ENCODE data around the gene DHRS3. TPM values are rescaled to one million over a fixed set of nuclear protein-coding genes. Genes with fewer than 3 reads are reported as not detected.

Gene DHRS3
- total and polyA plus RNA-seq, 2 of the 13 experiments (the other 11 are each of a cell fraction or from before 2014, with no cell fraction given) = 48.5 to 90.5 TPM

GRCh38 chr1:12588695-12589094 is 29.3 kb downstream of the DHRS3 start:
- H3K27ac ChIP-seq (ENCODE audit: extremely low read length, insufficient read depth, low read length) = no peak overlapping the region
- no peak overlapping the region for H2AFZ ChIP-seq (ENCODE audit: low read length)
- peaks cover 91% of the 10 kb centered on the region for H4K20me1 ChIP-seq (ENCODE audit: insufficient read depth, low read length)
- no TSS peak for BruUV-seq (replicated peaks)
- 100% methylated on average over 7 of the region's 8 CpGs for WGBS (ENCODE audit: low lambda C conversion rate)
- ChIA-PET CTCF (ENCODE audit: low intra/inter-chr PET ratio, low total read pairs) (no interaction called here), POLR2A (interaction anchor here (1.3 to 3.6 kb wide), 4 partner anchors 25 to 187 kb away, joined by 3 to 35 read pairs (median 4); partner anchors contain the start of gene DHRS3)
- TF ChIP-seq PHF5A (CRISPR knock-in tag; IDR thresholded peaks at IDR 0.05; ENCODE audit: low read depth, unreplicated experiment) (no peak), TIGD3 (CRISPR knock-in tag; IDR thresholded peaks at IDR 0.05; ENCODE audit: borderline replicate concordance) (no peak), SETDB1 (CRISPR knock-in tag; IDR thresholded peaks at IDR 0.05; ENCODE audit: borderline replicate concordance) (no peak), ZNF280D (CRISPR knock-in tag; IDR thresholded peaks at IDR 0.05) (no peak), POLR2AphosphoS5 (IDR thresholded peaks at IDR 0.05; ENCODE audit: low read depth, low read length) (0 out of 2 replicates have a peak, but pooled peaks have one; percentile 4)
- TF ChIP-seq, protein P1, sequence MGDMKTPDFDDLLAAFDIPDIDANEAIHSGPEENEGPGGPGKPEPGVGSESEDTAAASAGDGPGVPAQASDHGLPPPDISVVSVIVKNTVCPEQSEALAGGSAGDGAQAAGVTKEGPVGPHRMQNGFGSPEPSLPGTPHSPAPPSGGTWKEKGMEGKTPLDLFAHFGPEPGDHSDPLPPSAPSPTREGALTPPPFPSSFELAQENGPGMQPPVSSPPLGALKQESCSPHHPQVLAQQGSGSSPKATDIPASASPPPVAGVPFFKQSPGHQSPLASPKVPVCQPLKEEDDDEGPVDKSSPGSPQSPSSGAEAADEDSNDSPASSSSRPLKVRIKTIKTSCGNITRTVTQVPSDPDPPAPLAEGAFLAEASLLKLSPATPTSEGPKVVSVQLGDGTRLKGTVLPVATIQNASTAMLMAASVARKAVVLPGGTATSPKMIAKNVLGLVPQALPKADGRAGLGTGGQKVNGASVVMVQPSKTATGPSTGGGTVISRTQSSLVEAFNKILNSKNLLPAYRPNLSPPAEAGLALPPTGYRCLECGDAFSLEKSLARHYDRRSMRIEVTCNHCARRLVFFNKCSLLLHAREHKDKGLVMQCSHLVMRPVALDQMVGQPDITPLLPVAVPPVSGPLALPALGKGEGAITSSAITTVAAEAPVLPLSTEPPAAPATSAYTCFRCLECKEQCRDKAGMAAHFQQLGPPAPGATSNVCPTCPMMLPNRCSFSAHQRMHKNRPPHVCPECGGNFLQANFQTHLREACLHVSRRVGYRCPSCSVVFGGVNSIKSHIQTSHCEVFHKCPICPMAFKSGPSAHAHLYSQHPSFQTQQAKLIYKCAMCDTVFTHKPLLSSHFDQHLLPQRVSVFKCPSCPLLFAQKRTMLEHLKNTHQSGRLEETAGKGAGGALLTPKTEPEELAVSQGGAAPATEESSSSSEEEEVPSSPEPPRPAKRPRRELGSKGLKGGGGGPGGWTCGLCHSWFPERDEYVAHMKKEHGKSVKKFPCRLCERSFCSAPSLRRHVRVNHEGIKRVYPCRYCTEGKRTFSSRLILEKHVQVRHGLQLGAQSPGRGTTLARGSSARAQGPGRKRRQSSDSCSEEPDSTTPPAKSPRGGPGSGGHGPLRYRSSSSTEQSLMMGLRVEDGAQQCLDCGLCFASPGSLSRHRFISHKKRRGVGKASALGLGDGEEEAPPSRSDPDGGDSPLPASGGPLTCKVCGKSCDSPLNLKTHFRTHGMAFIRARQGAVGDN (CRISPR knock-in tag; IDR thresholded peaks at IDR 0.05) = peak; percentile 25; the same call in 1 of the 2 replicates
- TF ChIP-seq, protein P2, sequence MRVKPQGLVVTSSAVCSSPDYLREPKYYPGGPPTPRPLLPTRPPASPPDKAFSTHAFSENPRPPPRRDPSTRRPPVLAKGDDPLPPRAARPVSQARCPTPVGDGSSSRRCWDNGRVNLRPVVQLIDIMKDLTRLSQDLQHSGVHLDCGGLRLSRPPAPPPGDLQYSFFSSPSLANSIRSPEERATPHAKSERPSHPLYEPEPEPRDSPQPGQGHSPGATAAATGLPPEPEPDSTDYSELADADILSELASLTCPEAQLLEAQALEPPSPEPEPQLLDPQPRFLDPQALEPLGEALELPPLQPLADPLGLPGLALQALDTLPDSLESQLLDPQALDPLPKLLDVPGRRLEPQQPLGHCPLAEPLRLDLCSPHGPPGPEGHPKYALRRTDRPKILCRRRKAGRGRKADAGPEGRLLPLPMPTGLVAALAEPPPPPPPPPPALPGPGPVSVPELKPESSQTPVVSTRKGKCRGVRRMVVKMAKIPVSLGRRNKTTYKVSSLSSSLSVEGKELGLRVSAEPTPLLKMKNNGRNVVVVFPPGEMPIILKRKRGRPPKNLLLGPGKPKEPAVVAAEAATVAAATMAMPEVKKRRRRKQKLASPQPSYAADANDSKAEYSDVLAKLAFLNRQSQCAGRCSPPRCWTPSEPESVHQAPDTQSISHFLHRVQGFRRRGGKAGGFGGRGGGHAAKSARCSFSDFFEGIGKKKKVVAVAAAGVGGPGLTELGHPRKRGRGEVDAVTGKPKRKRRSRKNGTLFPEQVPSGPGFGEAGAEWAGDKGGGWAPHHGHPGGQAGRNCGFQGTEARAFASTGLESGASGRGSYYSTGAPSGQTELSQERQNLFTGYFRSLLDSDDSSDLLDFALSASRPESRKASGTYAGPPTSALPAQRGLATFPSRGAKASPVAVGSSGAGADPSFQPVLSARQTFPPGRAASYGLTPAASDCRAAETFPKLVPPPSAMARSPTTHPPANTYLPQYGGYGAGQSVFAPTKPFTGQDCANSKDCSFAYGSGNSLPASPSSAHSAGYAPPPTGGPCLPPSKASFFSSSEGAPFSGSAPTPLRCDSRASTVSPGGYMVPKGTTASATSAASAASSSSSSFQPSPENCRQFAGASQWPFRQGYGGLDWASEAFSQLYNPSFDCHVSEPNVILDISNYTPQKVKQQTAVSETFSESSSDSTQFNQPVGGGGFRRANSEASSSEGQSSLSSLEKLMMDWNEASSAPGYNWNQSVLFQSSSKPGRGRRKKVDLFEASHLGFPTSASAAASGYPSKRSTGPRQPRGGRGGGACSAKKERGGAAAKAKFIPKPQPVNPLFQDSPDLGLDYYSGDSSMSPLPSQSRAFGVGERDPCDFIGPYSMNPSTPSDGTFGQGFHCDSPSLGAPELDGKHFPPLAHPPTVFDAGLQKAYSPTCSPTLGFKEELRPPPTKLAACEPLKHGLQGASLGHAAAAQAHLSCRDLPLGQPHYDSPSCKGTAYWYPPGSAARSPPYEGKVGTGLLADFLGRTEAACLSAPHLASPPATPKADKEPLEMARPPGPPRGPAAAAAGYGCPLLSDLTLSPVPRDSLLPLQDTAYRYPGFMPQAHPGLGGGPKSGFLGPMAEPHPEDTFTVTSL (CRISPR knock-in tag; IDR thresholded peaks at IDR 0.05; ENCODE audit: borderline replicate concordance) = 0 out of 2 replicates have a peak, but pooled peaks have one; percentile 22
- ATAC-seq = no peak
- intact Hi-C loops (cut with micrococcal nuclease; ENCODE audit: unreplicated experiment) = no loop called here
- no peak overlapping the region for H3K9ac ChIP-seq (ENCODE audit: insufficient read depth, low read depth, low read length)
- in situ Hi-C loops (cut with HindIII; ENCODE audit: extremely low pct_ligation_motif_present, low pct_unique_long_range_greater_than_20kb) = no loop called here
- H3K79me2 ChIP-seq (ENCODE audit: insufficient read depth, low read length) = peaks cover 73% of the 10 kb centered on the region
- H3K36me3 ChIP-seq (replicated peaks in 1 of 2; ENCODE audit: control insufficient read depth in 1 of 2, insufficient read depth in 2 of 2, low read length in 2 of 2) = peaks cover 27 to 75% of the 10 kb centered on the region in 2 experiments
- no peak overlapping the region for H3K4me2 ChIP-seq (ENCODE audit: low read depth, low read length)
- DNase-seq (ENCODE audit: low spot score) = no peak
- H3K9me3 ChIP-seq (ENCODE audit: low read length) = no peaks in the 10 kb centered on the region
- FAIRE-seq = no peak
- no peaks in the 10 kb centered on the region for H3K27me3 ChIP-seq (ENCODE audit: control insufficient read depth in 1 of 2, insufficient read depth in 2 of 2, low read length in 2 of 2)
- peaks cover 34% of the 10 kb centered on the region for H3K4me1 ChIP-seq (ENCODE audit: insufficient read depth, low read length)
- no peak overlapping the region for H3K4me3 ChIP-seq (replicated peaks in 1 of 3; ENCODE audit: insufficient read depth in 1 of 3, low read depth in 2 of 3, low read length in 3 of 3)
